Fibroblast of pulmonary artery (primary cell): ENCODE measurements around the gene SLC25A6.
A peak's percentile ranks its signal among the peaks of the same experiment; 100 is the strongest.

ENCODE experiments used
- DNase-seq: peaks from one replicate; pipeline ENCODE4 v3.0.0-alpha.2; 2010; ENCODE audit warnings: low read depth
- H3K4me3 ChIP-seq: replicated peaks from 2 replicates; pipeline ENCODE4 v1.5.1; 2011; ENCODE audit warnings: low read depth, mild to moderate bottlenecking, control low read depth, low read length, moderate library complexity
- CTCF ChIP-seq: IDR thresholded peaks from 2 replicates; pipeline ENCODE4 v1.5.1; 2011; ENCODE audit warnings: mild to moderate bottlenecking, control low read depth, low read length, inconsistent platforms; ENCODE audit errors: missing control alignments

The SLC25A6 gene

GRCh38 chrX:1398431-1399340 is 6.8 kb upstream of the SLC25A6 start:
- DNase-seq: no peak
- no peak for TF ChIP-seq CTCF

GRCh38 chrX:1397441-1398270 is 5.7 kb upstream of the SLC25A6 start:
- DNase-seq: no peak
- no peak for TF ChIP-seq CTCF
- no peak overlapping the region for H3K4me3 ChIP-seq

More at GRCh38 chrX:1398431-1399340, 6.8 kb upstream of the SLC25A6 start:
- H3K4me3 ChIP-seq: no peak overlapping the region

GRCh38 chrX:1397001-1397400 is 5.1 kb upstream of the SLC25A6 start:
- no peak overlapping the region for H3K4me3 ChIP-seq
- no peak for DNase-seq
- TF ChIP-seq CTCF: no peak

GRCh38 chrX:1395646-1396216 is 3.8 kb upstream of the SLC25A6 start:
- no peak for TF ChIP-seq CTCF
- H3K4me3 ChIP-seq: no peak overlapping the region
- no peak for DNase-seq

GRCh38 chrX:1394731-1395501 is 3.0 kb upstream of the SLC25A6 start:
- TF ChIP-seq CTCF: no peak
- DNase-seq: no peak
- no peak overlapping the region for H3K4me3 ChIP-seq

- peak overlapping the region; percentile 78 for H3K4me3 ChIP-seq
- DNase-seq: no peak
- no peak for TF ChIP-seq CTCF
Measured at GRCh38 chrX:1393871-1394615, 2.1 kb upstream of the SLC25A6 start.
